K562 (cell line): ENCODE measurements around the gene IL1B. TPM values are rescaled to one million over a fixed set of nuclear protein-coding genes. Genes with fewer than 3 reads are reported as not detected.

Experiments used
- BCOR ChIP-seq: fragments of 450-650 bp; IDR thresholded peaks from 2 replicates; pipeline ENCODE4 v1.6.1; 2016
- BRD9 ChIP-seq: fragments of 450-650 bp; IDR thresholded peaks from 2 replicates; pipeline ENCODE4 v1.6.1; 2018; ENCODE audit warnings: low read depth; ENCODE audit not compliant: partially characterized antibody
- CBFA2T2 ChIP-seq: fragments of 450-650 bp; conservative IDR thresholded peaks from 2 replicates; pipeline ENCODE4 v1.6.1; 2017; ENCODE audit warnings: mild to moderate bottlenecking
- CBX5 ChIP-seq: IDR thresholded peaks from 2 replicates; pipeline ENCODE4 v1.6.1; 2014; ENCODE audit warnings: low read depth, borderline replicate concordance
- CCAR2 ChIP-seq: fragments of 200-400 bp; formaldehyde crosslinking; IDR thresholded peaks from 2 replicates; pipeline ENCODE4 v1.6.1; 2017; ENCODE audit warnings: mild to moderate bottlenecking, low read depth, low read length
- CCNT2 ChIP-seq: IDR thresholded peaks from 2 replicates; pipeline ENCODE4 v1.6.1; 2011; ENCODE audit warnings: borderline replicate concordance, low read depth, mild to moderate bottlenecking, moderate library complexity, mixed read lengths, low read length; ENCODE audit not compliant: insufficient read length; ENCODE audit errors: extremely low read depth
- E2F3 ChIP-seq: fragments of 250-450 bp; sonication (Bioruptor Pico); IDR thresholded peaks from 2 replicates; pipeline ENCODE4 v1.4.0; 2020; ENCODE audit warnings: mild to moderate bottlenecking
- MAZ ChIP-seq, 2 experiments: fragments of 450-650 bp in 1 of 2; sonication (generic) in 1 of 2; formaldehyde crosslinking; IDR thresholded peaks in 1 of 2; conservative IDR thresholded peaks in 1 of 2; 2 replicates each; pipeline versions ENCODE4 v1.4.0 to v1.5.0; 2020; ENCODE audit warnings: mild to moderate bottlenecking in 1 of 2, missing genetic modification reagents in 1 of 2
- MCM3 ChIP-seq: fragments of 450-650 bp; IDR thresholded peaks from 2 replicates; pipeline ENCODE4 v1.6.1; 2016
- MLLT1 ChIP-seq, 2 experiments: fragments of 450-650 bp; IDR thresholded peaks; 2 replicates each; pipeline ENCODE4 v1.6.1; 2016
- NFIC ChIP-seq: fragments of 450-650 bp; IDR thresholded peaks from 2 replicates; pipeline ENCODE4 v1.6.1; 2017; ENCODE audit warnings: mild to moderate bottlenecking, inconsistent platforms
- NFIX ChIP-seq: fragments of 250-450 bp; sonication (Bioruptor Pico); IDR thresholded peaks from 2 replicates; pipeline ENCODE4 v1.4.0; 2020; ENCODE audit warnings: low read depth, mild to moderate bottlenecking, moderate library complexity
- PREB ChIP-seq: sonication (generic); formaldehyde crosslinking; IDR thresholded peaks from 2 replicates; pipeline ENCODE4 v1.8.1; 2023; ENCODE audit warnings: mild to moderate bottlenecking, missing genetic modification reagents
- PYGO2 ChIP-seq: fragments of 450-650 bp; IDR thresholded peaks from 2 replicates; pipeline ENCODE4 v1.6.1; 2016; ENCODE audit warnings: mild to moderate bottlenecking, missing genetic modification characterization, moderate library complexity, missing compliant biosample characterization
- RBM22 ChIP-seq: fragments of 200-400 bp; formaldehyde crosslinking; IDR thresholded peaks from 2 replicates; pipeline ENCODE4 v1.6.1; 2018; ENCODE audit warnings: low read length, low read depth; ENCODE audit not compliant: poor library complexity, severe bottlenecking
- SMAD3 ChIP-seq: fragments of 450-650 bp; formaldehyde crosslinking; conservative IDR thresholded peaks from 2 replicates; pipeline ENCODE4 v1.4.0; 2020; ENCODE audit warnings: mild to moderate bottlenecking
- SMARCB1 ChIP-seq: IDR thresholded peaks from 2 replicates; pipeline ENCODE4 v1.6.1; 2011; ENCODE audit warnings: improper control_type of control experiment, low read depth; ENCODE audit not compliant: insufficient read length
- STAG1 ChIP-seq: sonication (generic); formaldehyde crosslinking; IDR thresholded peaks from 2 replicates; pipeline ENCODE4 v1.5.0; 2020; ENCODE audit warnings: missing genetic modification reagents, borderline replicate concordance
- TOE1 ChIP-seq, 2 experiments: fragments of 450-650 bp in 1 of 2; sonication (generic) in 1 of 2; formaldehyde crosslinking in 1 of 2; IDR thresholded peaks; 2 replicates each; pipeline versions ENCODE4 v1.7.1 to v1.8.0; 2016 to 2022; ENCODE audit warnings: borderline replicate concordance in 2 of 2, mild to moderate bottlenecking in 2 of 2, antibody characterized with exemption in 1 of 2, inconsistent platforms in 1 of 2, low read depth in 1 of 2, missing genetic modification reagents in 1 of 2, moderate library complexity in 1 of 2
- TRIM24 ChIP-seq, 2 experiments: fragments of 450-650 bp; IDR thresholded peaks; 2 replicates each; pipeline ENCODE4 v1.6.1; 2016
- UBTF ChIP-seq, 2 experiments: IDR thresholded peaks; 2 replicates each; pipeline ENCODE4 v1.6.1; 2012; ENCODE audit warnings: improper control_type of control experiment in 2 of 2, low read depth in 2 of 2, low read length in 2 of 2, borderline replicate concordance in 1 of 2
- ZNF12 ChIP-seq: sonication (generic); formaldehyde crosslinking; IDR thresholded peaks from 2 replicates; pipeline ENCODE4 v1.4.0; 2020; ENCODE audit warnings: mild to moderate bottlenecking, missing genetic modification reagents
- ZNF584 ChIP-seq: fragments of 200-800 bp; sonication (Bioruptor generic); IDR thresholded peaks from 2 replicates; pipeline ENCODE4 v1.6.1; 2016; ENCODE audit warnings: low read depth, mild to moderate bottlenecking, missing genetic modification characterization, missing compliant biosample characterization
- ZNF589 ChIP-seq: fragments of 200-800 bp; sonication (Bioruptor generic); IDR thresholded peaks from 2 replicates; pipeline ENCODE4 v1.6.1; 2016; ENCODE audit warnings: low read depth, missing genetic modification characterization, missing compliant biosample characterization
- polyA plus RNA-seq, 8 experiments: library from polyadenylated mRNA; depleted of rRNA in 4 of 8; stranded (reverse) in 5 of 8; unstranded in 3 of 8; fragments of >200 nt; fragmentation: Nextera tagmentation in 2 of 8; fragmentation: Illumina TruSeq in 1 of 8; extraction: Ambion mirVana in 2 of 8; extraction: Trizol in 1 of 8; gene quantifications; 2 replicates each; pipeline versions ENCODE4 v1.2.1 to v1.2.3, GENCODE V29; 2011 to 2014; ENCODE audit warnings: inconsistent platforms in 1 of 8, missing spikeins in 1 of 8
- total RNA-seq, 7 experiments: library from RNA; depleted of rRNA in 6 of 7; stranded (reverse); fragments of >200 nt in 6 of 7; fragmentation: Illumina TruSeq in 2 of 7; extraction: Trizol in 2 of 7; gene quantifications; 2 replicates each; pipeline versions ENCODE4 v1.2.1 to v1.2.3, GENCODE V29; 2011 to 2021; ENCODE audit warnings: low replicate concordance in 1 of 7

Gene IL1B
- total and polyA plus RNA-seq, 9 of the 15 experiments (the other 6 are each of a cell fraction or from before 2014, with no cell fraction given) = 0.29 TPM; not detected in 8

GRCh38 chr2:112812318-112813267 is 24.0 kb downstream of the IL1B start (continued):
- TF ChIP-seq MLLT1 (IDR thresholded peaks at IDR 0.05) (no peak), PREB (CRISPR knock-in tag) (no peak), CCAR2 (no peak), ZNF584 (CRISPR knock-in tag) (no peak), RBM22 (no peak), ZNF589 (CRISPR knock-in tag) (no peak), CBX5 (no peak), BCOR (no peak), TRIM24 (IDR thresholded peaks at IDR 0.05) (no peak), SMAD3 (CRISPR knock-in tag) (no peak), MAZ (CRISPR knock-in tag; conservative IDR thresholded peaks at IDR 0.05 in 1 of 2, IDR thresholded peaks at IDR 0.05 in 1 of 2) (no peak), NFIC (peak; percentile 16; the same call in 1 of the 2 replicates), CCNT2 (no peak), E2F3 (CRISPR knock-in tag) (no peak), MCM3 (no peak), PYGO2 (tag) (no peak), SMARCB1 (no peak), ZNF12 (CRISPR knock-in tag) (no peak), STAG1 (CRISPR knock-in tag) (no peak), BRD9 (no peak), UBTF (IDR thresholded peaks at IDR 0.05; ENCODE audit: borderline replicate concordance in 1 of 2, low read depth in 2 of 2, low read length in 2 of 2) (no peak), NFIX (CRISPR knock-in tag) (no peak), TOE1 (IDR thresholded peaks at IDR 0.05; ENCODE audit: borderline replicate concordance) (no peak), TOE1 (CRISPR knock-in tag; IDR thresholded peaks at IDR 0.05; ENCODE audit: borderline replicate concordance, low read depth) (no peak), CBFA2T2 (no peak)
